ENCODE data around the gene PDE4A. TPM values are rescaled to one million over a fixed set of nuclear protein-coding genes. Genes with fewer than 3 reads are reported as not detected.
A peak's percentile ranks its signal among the peaks of the same experiment; 100 is the strongest.

PDE4A gene
- total RNA-seq, 2 experiments from 2014 or later = 24.6 to 25.5 TPM

DNA sequence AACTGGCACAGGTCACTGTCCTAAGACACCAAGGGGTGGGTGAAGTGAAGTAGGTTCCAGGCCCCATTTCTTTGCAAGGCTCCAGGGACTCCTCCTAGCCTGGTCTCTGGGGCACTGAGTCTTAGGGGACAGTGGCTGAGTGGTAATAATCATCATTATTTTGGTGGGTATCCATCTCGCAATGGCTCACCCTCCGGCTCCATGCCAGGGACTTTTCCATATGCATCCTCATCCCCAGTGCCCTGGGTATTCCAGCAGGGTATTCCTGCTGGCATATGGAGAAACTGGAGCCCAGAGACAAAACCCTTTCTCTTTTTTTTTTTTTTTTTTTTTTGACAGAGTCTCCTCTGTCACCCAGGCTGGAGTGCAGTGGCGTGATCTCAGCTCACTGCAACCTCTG is 2.5 kb downstream of the PDE4A start:
- no peak overlapping the region for H3K27ac Mint-ChIP-seq
- CTCF ChIA-PET = interaction anchor here (1.1 to 22.7 kb wide), 2 partner anchors 13 to 14 kb away, joined by 4 to 587 read pairs; partner anchors contain the start of gene CDC37
- ATAC-seq (no peak), DNase-seq (no peak)
- peaks cover 2% of the 10 kb centered on the region for H3K9me3 Mint-ChIP-seq
- H3K27me3 Mint-ChIP-seq = peaks cover 16% of the 10 kb centered on the region
- H3K4me3 Mint-ChIP-seq = no peak overlapping the region
- peaks cover 73% of the 10 kb centered on the region for H3K4me1 Mint-ChIP-seq (ENCODE audit: low read depth)
- POLR2A ChIA-PET = interaction anchor here (1.0 to 2.9 kb wide), 6 partner anchors 8 to 18 kb away, joined by 3 to 26 read pairs (median 6); partner anchors contain the start of gene CDC37
- intact Hi-C loops (cut with micrococcal nuclease) = no loop called here
- H3K36me3 Mint-ChIP-seq (ENCODE audit: low read depth) = peaks cover 9% of the 10 kb centered on the region
- TF ChIP-seq, protein P1, sequence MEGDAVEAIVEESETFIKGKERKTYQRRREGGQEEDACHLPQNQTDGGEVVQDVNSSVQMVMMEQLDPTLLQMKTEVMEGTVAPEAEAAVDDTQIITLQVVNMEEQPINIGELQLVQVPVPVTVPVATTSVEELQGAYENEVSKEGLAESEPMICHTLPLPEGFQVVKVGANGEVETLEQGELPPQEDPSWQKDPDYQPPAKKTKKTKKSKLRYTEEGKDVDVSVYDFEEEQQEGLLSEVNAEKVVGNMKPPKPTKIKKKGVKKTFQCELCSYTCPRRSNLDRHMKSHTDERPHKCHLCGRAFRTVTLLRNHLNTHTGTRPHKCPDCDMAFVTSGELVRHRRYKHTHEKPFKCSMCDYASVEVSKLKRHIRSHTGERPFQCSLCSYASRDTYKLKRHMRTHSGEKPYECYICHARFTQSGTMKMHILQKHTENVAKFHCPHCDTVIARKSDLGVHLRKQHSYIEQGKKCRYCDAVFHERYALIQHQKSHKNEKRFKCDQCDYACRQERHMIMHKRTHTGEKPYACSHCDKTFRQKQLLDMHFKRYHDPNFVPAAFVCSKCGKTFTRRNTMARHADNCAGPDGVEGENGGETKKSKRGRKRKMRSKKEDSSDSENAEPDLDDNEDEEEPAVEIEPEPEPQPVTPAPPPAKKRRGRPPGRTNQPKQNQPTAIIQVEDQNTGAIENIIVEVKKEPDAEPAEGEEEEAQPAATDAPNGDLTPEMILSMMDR (IDR thresholded peaks at IDR 0.05) = no peak

DNA sequence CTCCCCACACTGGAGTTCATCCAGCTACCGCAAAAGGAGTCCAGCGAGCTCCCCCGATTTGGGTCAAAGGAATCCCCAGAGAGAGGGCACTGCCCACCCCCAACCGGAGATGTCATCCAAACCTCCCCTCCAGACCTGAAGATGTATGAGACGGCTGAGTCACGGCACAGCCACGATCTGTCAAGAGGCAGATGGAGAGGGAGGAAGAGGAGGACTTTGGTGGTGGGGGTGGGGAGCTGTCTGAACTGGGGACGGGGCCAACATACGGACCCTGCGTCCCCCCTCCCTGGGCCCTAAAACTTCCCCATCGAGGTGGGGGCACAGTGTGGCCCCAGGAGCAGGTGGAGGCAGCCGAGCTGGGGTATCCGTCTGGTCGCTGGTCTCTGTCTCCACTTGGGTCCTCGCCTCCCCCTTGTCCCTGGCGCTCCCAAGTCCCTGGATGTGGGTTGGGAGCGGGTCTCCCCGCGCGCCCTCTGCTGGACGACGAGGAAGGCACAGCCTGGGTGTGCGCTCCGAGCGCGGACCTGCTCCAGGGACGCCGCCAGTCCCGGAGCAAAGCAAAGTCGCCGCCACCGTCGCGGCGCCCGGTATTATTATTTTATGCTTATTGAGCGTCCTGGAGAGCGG is 3.8 kb downstream of the PDE4A start:
- Mint-ChIP-seq H3K9me3 (peaks cover 3% of the 10 kb centered on the region), H3K4me1 (ENCODE audit: low read depth) (peaks cover 76% of the 10 kb centered on the region), H3K36me3 (ENCODE audit: low read depth) (peaks cover 15% of the 10 kb centered on the region), H3K27me3 (peaks cover 22% of the 10 kb centered on the region), H3K27ac (peak overlapping the region; percentile 97), H3K4me3 (peak overlapping the region; percentile 71)
- ChIA-PET POLR2A (interaction anchor here (0.6 to 2.1 kb wide), 7 partner anchors 8 to 336 kb away, joined by 3 to 26 read pairs (median 4); partner anchors contain the start of gene CDC37), CTCF (interaction anchor here (1.3 to 22.7 kb wide), 3 partner anchors 15 to 165 kb away, joined by 4 to 587 read pairs (median 6); partner anchors contain the start of gene CDC37)
- ATAC-seq = peak; percentile 10
- intact Hi-C loops (cut with micrococcal nuclease) = no loop called here
- peak; percentile 83 for DNase-seq
- TF ChIP-seq, protein P1 (IDR thresholded peaks at IDR 0.05) = peak; percentile 97

DNA sequence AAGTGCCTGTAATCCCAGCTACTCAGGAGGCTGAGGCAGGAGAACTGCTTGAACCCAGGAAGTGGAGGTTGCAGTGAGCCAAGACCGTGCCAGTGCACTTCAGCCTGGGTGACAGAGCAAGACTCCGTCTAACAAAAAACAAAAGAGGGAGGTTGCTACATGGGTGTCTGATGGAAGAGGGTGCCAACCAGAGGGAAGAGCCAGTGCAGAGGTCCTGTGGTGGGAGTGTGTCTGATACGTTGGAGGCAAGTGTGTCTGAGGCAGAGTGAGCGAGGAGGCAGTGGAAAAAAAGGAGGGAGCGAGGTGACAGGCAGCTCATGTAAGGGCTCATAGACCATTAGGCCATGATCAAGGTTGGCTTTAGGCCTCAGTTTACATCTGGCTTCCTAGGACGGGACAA is 6.8 kb downstream of the PDE4A start:
- Mint-ChIP-seq H3K4me1 (ENCODE audit: low read depth) (peaks cover 80% of the 10 kb centered on the region), H3K27ac (peak overlapping the region; percentile 92), H3K36me3 (ENCODE audit: low read depth) (peaks cover 16% of the 10 kb centered on the region), H3K4me3 (no peak overlapping the region), H3K27me3 (peaks cover 32% of the 10 kb centered on the region), H3K9me3 (peaks cover 3% of the 10 kb centered on the region)
- intact Hi-C loops (cut with micrococcal nuclease) = no loop called here
- DNase-seq = no peak
- ATAC-seq = no peak
- POLR2A ChIA-PET = interaction anchor here (0.6 to 3.9 kb wide), 8 partner anchors 11 to 74 kb away, joined by 3 to 25 read pairs (median 6); partner anchors contain the start of gene CDC37
- CTCF ChIA-PET = interaction anchor here (1.7 to 22.7 kb wide), 5 partner anchors 9 to 156 kb away, joined by 4 to 587 read pairs (median 6); partner anchors contain the start of genes CDC37 and ICAM1
- TF ChIP-seq, protein P1 (IDR thresholded peaks at IDR 0.05) = no peak

DNA sequence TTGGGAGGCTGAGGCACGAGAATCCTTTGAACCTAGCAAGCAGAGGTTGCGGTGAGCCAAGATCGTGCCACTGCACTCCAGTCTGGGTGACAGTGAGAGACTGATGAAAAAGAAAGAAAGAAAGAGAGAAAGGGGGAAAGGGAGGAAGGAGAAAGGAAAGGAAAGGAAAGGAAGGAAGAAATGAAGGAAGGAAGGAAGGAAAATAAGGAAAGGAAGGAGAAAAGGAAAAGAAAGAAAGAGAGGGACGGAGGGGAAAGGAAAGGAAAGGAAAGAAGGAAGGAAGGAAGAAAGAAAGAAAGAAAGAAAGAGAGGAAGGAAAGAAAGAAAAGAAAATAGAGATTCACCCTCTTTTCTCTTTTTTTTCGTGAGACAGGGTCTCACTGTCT is 8.7 kb downstream of the PDE4A start:
- DNase-seq = no peak
- H3K27ac Mint-ChIP-seq = peak overlapping the region; percentile 92
- intact Hi-C loops (cut with micrococcal nuclease) = no loop called here
- H3K27me3 Mint-ChIP-seq = peaks cover 30% of the 10 kb centered on the region
- peaks cover 79% of the 10 kb centered on the region for H3K4me1 Mint-ChIP-seq (ENCODE audit: low read depth)
- peaks cover 16% of the 10 kb centered on the region for H3K36me3 Mint-ChIP-seq (ENCODE audit: low read depth)
- peak overlapping the region; percentile 14 for H3K4me3 Mint-ChIP-seq
- TF ChIP-seq, protein P1 (IDR thresholded peaks at IDR 0.05) = no peak
- POLR2A ChIA-PET = interaction anchor here (1.3 to 3.9 kb wide), 3 partner anchors 20 to 55 kb away, joined by 3 to 25 read pairs (median 13); partner anchors contain the start of gene CDC37
- CTCF ChIA-PET = interaction anchor here (1.3 to 22.7 kb wide), 3 partner anchors 8 to 50 kb away, joined by 3 to 587 read pairs (median 5); partner anchors contain the start of gene CDC37
- ATAC-seq = no peak
- H3K9me3 Mint-ChIP-seq = peaks cover 3% of the 10 kb centered on the region
